ENCODE measurements around the gene HYAL2. TPM values are rescaled to one million over a fixed set of nuclear protein-coding genes. Genes with fewer than 3 reads are reported as not detected.
A peak's percentile ranks its signal among the peaks of the same experiment; 100 is the strongest.

HYAL2 gene
- total RNA-seq, 1 donor from 2014 or later: 51.8 TPM

DNA sequence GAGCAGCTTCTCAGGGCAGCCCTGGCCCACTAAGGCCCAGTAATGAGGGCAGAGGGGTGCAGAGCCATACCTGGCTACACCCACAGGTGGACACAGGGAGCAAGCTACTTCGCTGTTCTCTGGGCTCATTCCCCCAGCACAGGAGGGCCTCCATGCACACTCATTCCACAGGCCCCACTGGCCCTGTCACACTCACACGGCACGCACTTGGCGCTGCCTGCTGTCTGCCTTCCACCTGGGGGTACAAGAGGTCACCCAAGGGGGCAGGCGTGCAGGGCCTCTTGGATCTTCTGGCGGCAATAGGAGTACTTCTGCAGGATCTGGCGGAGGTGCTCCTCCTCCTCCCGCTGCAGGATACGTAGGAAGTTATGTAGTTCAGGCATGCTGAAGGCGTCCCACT is 7.8 kb upstream of the HYAL2 start:
- DNase-seq (ENCODE audit: low spot score): no peak

DNA sequence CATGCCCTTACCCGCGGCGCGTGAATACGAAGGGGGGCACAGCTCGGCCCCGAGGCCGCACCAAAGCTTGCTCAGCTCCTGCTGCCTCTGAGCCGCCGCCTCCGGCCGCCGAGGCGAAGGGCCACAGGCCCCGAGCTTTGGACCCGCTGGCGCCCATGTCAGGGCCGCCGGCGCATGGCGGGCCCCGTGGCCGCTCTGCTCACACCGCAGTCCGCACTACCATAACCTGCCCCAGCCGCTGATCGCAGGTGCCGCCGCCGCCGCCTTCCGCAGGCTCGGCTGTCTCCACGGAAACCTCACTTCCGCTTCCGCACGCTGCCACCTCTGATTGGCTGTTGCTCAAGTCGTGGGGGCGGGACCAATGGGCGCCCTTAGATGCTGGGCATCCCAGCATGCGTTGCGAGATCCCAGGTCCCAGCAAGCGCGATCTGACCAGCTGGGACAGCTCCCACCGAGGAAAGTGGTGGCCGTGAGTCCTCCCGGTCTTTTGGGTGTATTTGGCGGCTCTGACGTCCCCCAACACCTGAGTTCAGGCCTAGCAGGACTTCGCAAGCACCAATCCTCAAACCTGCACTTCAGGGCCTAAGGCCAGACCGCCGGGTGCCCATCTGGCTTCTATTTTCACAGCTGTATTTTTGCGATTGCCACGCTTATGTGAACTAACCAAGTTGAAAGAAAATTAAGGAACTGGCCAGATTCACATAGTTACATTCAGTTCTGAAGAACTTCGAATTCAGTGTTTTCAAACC is 5.6 kb upstream of the HYAL2 start, which contains the start of gene TUSC2:
Gene TUSC2 (minus strand): TSS at position 281 of the 749 bp plus-strand sequence. CDS start 124 bp downstream, at position 157.
- peak; percentile 99 for DNase-seq (ENCODE audit: low spot score)

DNA sequence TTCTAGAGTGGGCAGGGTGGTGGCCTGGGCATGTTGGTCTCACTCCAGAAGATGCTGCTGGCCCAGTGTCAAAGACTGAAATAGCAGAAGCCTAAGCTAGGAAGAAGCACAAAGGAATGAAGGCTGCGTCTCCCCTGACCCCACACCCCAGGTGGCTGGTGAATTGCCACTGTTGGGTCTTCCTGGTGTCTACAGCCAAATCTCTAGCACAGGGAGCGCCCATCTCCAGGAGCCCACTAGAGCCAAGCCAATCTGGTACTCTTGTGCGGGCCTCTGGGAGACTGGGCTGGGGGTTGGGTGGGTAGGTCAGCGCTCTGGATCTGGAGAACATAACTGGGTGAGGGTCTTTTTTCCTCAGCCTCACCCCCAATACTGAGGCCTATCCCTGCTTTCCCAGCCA is 4.6 kb upstream of the HYAL2 start:
- DNase-seq (ENCODE audit: low spot score): no peak

- DNase-seq (ENCODE audit: low spot score): no peak
Measured at GRCh38 chr3:50326182-50326541, 3.6 kb upstream of the HYAL2 start.

- no peak for DNase-seq (ENCODE audit: low spot score)
Measured at GRCh38 chr3:50325497-50326181, 3.1 kb upstream of the HYAL2 start.

DNA sequence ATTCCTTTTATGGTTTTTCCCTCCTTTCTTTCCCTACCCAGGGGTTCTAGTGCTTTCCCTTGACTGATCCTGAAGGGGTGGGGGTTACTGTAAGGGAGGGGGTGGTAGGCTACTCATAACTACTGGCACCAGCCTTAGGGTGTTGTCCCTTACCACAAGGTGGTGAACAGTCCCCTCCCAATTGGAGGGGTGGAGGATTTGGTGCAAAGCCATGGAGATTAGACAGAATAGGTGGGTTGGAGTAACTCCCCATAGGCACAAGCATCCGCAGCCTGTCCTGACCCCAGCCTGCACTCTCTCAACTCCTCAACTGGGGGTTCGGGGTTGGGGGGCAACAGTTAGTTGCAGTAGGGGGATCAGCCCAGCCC is 2.6 kb upstream of the HYAL2 start:
- DNase-seq (ENCODE audit: low spot score): no peak

GRCh38 chr3:50324351-50325112 is 2.0 kb upstream of the HYAL2 start:
- peak; percentile 65 for DNase-seq (ENCODE audit: low spot score)

DNA sequence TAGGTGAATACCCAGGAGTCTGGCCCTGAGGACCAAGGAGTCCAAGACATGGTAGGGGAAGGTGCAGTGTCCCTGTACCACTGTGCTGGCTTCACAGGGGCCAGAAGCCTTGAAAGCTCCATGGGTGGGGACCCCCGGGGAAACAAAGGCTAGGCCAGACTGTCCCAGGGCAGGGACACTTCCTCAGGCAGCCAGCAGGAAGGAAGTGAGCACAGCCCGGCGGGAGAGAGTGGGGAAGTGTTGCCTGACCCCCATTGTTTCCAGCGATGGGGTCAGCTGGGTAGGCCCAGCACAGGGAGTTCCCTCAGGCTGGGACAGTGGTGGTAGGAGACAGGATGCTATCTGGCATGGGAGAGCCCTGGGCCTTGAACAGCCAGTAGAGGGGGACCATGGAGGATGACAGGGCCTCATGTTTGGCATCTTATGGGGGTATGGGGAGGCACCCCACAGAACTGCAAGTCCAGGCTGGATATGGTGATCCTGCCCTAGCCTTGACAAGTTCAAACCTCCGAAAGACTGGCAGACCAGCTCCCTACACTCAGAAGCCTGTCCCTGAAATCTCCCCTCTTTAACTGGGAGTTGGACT is 1.2 kb upstream of the HYAL2 start:
- no peak for DNase-seq (ENCODE audit: low spot score)

- no peak for DNase-seq (ENCODE audit: low spot score)
Measured at GRCh38 chr3:50323092-50323600, 601 bp upstream of the HYAL2 start.

- DNase-seq (ENCODE audit: low spot score): no peak
Measured at GRCh38 chr3:50322115-50322385, 495 bp downstream of the HYAL2 start.

GRCh38 chr3:50321336-50322114 is 1.0 kb downstream of the HYAL2 start:
- DNase-seq (ENCODE audit: low spot score): peak; percentile 95

DNA sequence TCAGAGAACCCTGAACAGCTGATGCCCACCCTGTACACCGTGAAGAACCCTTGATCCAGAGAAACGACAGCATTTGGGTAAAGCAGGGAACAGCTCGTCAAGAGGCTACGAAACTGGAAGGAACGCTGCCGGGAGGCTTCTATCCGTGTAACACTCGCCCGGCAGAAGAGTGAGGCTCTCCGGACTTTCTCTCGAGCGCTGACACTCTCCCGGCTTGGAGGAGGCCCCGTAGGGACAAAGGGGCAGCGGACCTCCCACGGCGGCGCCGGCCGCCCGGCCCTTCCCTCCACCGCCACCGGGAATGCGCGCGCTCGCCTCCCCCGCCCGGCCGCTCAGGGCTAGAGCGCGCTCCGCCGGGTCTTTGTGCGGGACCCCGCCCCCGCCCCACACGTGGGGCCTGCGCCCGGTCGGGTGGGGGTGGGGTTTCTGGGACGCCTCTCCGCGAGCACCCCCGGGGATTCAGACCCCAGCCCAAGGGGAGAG is 1.7 kb downstream of the HYAL2 start:
- peak; percentile 86 for DNase-seq (ENCODE audit: low spot score)

GRCh38 chr3:50319894-50320625 is 2.5 kb downstream of the HYAL2 start:
- DNase-seq (ENCODE audit: low spot score): no peak

GRCh38 chr3:50319181-50319893 is 3.2 kb downstream of the HYAL2 start:
- no peak for DNase-seq (ENCODE audit: low spot score)

DNA sequence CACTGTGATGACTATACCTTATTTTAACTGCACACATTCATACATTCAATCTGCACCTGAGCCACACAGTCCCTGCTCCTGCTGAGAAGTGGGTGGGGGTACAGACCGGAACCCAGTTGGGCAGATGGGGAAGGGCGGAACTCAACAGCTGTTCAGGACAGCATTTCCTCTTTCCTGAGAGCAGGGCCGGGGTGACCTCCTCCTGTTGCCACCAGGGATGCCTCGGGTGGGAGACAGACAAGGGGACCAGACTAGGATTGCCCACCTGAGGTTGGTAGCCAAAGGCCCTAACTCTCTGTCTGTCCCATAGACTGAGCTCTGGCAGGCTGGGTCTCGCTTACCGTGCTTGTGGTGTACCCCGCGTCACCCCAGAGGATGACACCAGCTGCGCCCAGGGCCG is 3.9 kb downstream of the HYAL2 start:
- no peak for DNase-seq (ENCODE audit: low spot score)

GRCh38 chr3:50318163-50318562 is 4.4 kb downstream of the HYAL2 start:
- DNase-seq (ENCODE audit: low spot score): no peak

GRCh38 chr3:50317300-50317699 is 5.2 kb downstream of the HYAL2 start:
- no peak for DNase-seq (ENCODE audit: low spot score)

DNA sequence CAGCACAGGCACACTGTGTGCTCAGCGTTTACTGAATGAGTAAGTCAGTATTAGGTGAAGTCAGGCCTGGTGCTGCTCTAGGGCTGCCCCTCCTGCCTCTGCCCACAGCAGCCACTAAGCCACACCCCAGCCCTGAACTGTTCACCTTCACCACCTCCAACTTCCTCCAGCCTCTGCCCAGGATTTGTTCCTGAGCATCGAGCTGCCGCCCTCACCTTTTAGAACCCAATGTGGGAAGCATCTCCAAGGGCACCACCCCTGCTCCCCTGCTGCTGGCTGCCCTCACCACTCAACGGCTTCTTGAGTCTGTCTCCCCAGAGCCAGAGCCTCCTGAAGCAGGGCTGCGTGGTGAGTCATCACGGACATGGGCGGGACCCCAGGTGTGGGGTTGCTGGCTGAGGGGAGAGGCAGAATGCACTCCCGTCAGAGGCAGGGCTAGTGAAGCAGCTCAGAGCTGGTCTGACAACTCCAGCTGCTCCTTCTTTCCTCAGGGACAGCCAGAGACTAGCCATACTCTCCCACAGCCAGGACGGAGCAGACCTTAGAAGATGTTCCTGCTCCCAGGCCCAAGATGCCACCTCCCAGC is 5.8 kb downstream of the HYAL2 start:
- DNase-seq (ENCODE audit: low spot score): peak; percentile 71

DNA sequence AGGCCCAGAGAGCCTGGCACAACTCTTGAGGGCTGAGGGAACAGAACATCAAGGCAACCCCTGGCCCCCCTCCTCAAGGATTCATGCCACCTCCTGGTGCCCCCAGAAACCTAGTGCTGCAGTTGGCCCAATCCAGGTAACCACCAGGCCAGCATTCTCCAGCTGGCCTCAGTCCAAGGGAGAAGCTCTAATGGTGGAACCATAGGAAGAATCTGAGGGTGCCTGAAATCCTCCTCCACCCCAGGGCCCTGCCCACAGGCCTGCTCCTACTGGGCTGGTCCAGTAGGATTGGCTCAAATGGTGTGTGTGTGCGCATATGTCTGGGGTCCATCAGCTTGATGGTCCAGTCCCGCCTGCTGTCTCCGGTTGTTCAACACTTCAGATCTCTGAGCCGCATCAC is 7.7 kb downstream of the HYAL2 start:
- DNase-seq (ENCODE audit: low spot score): no peak

DNA sequence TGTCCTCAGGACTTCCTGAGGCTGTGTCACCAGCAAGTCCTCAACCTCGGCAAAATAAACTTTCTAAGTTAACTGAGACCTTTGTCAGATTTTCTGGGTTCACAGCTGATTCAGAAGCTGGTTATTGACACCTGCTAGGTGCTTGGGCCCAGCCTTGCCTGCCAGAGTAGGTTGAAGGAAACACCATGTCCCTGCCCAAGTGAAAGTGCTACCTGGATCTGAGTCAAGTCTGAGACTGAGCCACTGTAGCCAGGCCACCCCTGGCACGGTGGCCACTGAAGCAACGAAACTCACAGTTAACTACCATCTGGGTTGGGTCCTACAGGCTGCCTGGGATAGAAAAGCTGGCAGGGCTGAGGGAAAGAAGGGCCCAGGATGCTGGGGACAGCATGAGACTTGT is 8.2 kb downstream of the HYAL2 start:
- no peak for DNase-seq (ENCODE audit: low spot score)

All from umbilical cord (tissue), 2 donors.